ENCODE measurements around the gene DHX57. TPM values are rescaled to one million over a fixed set of nuclear protein-coding genes. Genes with fewer than 3 reads are reported as not detected.

Gene DHX57
- polyA plus RNA-seq, 1 donor from 2014 or later = 44.0 TPM

DNA sequence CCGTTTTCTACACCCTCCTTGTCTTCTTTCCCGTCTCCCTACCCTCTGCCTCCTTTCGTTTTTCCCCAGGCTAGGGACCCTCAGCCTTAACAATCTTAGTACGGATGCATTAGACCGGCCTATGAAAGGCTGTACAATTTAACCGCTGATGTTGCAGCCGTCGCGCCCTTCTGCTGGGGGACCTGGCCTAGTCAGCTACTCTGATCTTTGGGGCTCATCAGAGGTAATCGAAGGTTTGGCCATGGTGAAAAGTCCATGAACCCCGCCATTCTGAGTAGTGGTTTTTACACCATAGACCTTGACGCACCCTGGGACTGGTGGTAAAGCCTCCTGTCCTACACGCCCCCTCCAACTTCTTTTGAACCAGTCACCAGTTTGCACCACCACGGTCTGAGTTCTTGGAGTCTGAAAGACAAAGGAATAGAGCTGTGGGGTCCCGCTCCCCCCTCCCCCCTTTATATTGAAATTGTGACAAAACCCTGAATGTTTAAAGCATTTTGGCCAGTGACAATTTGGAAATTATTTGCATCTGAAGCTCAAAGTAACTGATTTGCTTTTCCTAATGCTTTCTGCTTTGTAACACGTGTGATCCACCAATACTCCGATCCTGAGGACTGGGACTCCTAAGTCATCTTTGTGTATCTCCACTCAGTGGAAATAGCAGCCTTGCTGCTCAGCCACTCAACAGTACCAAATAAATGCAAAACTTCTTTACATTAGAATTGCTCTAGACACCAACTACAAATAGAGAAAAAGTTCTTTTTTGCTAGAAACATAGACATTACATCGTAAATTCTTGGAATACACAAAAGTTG is 123.9 kb downstream of the DHX57 start:
- H3K9ac ChIP-seq (ENCODE audit: low read length) = peak overlapping the region; percentile 100
- H3K4me2 ChIP-seq (ENCODE audit: low read length) = peak overlapping the region; percentile 69
- H2AFZ ChIP-seq (ENCODE audit: low read depth, low read length) = peak overlapping the region; percentile 75
- no peaks in the 10 kb centered on the region for H3K27me3 ChIP-seq (ENCODE audit: insufficient read depth, low read depth, low read length)
- peaks cover 20% of the 10 kb centered on the region for H3K36me3 ChIP-seq (ENCODE audit: insufficient read depth, low read length)
- peak overlapping the region; percentile 96 for H3K4me3 ChIP-seq (ENCODE audit: low read length)
- peak overlapping the region; percentile 100 for H3K27ac ChIP-seq (ENCODE audit: low read length)
- no peaks in the 10 kb centered on the region for H3K9me3 ChIP-seq (ENCODE audit: low read length)
- H3K79me2 ChIP-seq (replicated peaks; ENCODE audit: insufficient read depth, low read length) = peaks cover 35% of the 10 kb centered on the region
- H3F3A ChIP-seq (ENCODE audit: insufficient read depth, low read length, poor library complexity, severe bottlenecking) = no peaks in the 10 kb centered on the region
- no peaks in the 10 kb centered on the region for H3K9me2 ChIP-seq (ENCODE audit: insufficient read depth, low read length)
- TF ChIP-seq POLR2AphosphoS5 (IDR thresholded peaks at IDR 0.05) = peak; percentile 74
- no peak for TF ChIP-seq TAF1 (IDR thresholded peaks at IDR 0.05; ENCODE audit: low read depth)
- TF ChIP-seq EZH2 (IDR thresholded peaks at IDR 0.05; ENCODE audit: borderline replicate concordance, insufficient read depth, low read length, poor library complexity, severe bottlenecking) = no peak
- TF ChIP-seq MXI1 (conservative IDR thresholded peaks at IDR 0.05; ENCODE audit: poor library complexity, severe bottlenecking) = no peak
- TF ChIP-seq EP300 (conservative IDR thresholded peaks at IDR 0.05; ENCODE audit: poor library complexity, severe bottlenecking) = no peak
- TF ChIP-seq, protein P1, sequence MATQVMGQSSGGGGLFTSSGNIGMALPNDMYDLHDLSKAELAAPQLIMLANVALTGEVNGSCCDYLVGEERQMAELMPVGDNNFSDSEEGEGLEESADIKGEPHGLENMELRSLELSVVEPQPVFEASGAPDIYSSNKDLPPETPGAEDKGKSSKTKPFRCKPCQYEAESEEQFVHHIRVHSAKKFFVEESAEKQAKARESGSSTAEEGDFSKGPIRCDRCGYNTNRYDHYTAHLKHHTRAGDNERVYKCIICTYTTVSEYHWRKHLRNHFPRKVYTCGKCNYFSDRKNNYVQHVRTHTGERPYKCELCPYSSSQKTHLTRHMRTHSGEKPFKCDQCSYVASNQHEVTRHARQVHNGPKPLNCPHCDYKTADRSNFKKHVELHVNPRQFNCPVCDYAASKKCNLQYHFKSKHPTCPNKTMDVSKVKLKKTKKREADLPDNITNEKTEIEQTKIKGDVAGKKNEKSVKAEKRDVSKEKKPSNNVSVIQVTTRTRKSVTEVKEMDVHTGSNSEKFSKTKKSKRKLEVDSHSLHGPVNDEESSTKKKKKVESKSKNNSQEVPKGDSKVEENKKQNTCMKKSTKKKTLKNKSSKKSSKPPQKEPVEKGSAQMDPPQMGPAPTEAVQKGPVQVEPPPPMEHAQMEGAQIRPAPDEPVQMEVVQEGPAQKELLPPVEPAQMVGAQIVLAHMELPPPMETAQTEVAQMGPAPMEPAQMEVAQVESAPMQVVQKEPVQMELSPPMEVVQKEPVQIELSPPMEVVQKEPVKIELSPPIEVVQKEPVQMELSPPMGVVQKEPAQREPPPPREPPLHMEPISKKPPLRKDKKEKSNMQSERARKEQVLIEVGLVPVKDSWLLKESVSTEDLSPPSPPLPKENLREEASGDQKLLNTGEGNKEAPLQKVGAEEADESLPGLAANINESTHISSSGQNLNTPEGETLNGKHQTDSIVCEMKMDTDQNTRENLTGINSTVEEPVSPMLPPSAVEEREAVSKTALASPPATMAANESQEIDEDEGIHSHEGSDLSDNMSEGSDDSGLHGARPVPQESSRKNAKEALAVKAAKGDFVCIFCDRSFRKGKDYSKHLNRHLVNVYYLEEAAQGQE (IDR thresholded peaks at IDR 0.05; ENCODE audit: borderline replicate concordance) = no peak
- TF ChIP-seq SMC3 (conservative IDR thresholded peaks at IDR 0.05; ENCODE audit: poor library complexity) = no peak
- peaks cover 13% of the 10 kb centered on the region for H4K20me1 ChIP-seq (ENCODE audit: insufficient read depth)

DNA sequence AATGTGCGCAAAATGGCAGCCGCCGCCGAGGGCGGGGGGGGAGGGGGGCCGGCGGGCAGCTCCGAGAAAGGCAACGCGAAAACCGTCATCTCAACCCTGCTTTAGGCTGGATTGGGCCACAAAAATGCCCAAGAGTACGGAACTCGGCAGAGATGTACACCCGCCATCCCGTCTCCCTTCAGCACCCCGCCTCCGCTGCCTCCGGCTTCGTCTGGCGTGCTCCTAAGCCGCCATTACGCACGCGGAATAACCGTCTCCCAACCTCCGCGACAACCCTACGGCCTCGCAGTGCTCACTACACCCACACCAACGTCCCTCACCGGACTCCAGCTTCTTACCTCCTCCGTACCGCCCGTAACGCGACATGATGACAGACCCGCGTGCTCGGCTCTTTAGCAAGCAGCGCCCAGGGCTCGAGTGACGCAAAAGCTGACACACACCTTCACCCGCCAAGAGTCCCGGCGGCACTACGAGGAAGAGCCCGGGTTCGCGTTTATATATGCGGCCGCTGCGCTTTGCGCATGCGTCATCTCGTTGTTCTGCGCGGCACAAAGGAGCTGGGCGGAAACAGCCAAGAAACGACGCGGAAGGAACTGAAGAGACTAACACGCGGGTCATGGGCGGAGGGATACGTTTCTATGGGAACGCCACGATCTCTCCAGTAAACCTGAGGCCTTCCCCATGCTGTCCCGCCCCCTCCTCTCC is 124.7 kb downstream of the DHX57 start, which contains the start of gene SRSF7:
TSS of gene SRSF7 (minus strand) at position 471 of the 705 bp plus-strand sequence. CDS start at position 366, 105 bp downstream.
- no peaks in the 10 kb centered on the region for H3K9me2 ChIP-seq (ENCODE audit: insufficient read depth, low read length)
- H3K4me3 ChIP-seq (ENCODE audit: low read length) = peak within 1 kb of the TSS; percentile 96
- H3K4me2 ChIP-seq (ENCODE audit: low read length) = peak within 1 kb of the TSS; percentile 69
- H3K79me2 ChIP-seq (replicated peaks; ENCODE audit: insufficient read depth, low read length) = peaks cover 42% of the 10 kb centered on the region
- no peaks in the 10 kb centered on the region for H3F3A ChIP-seq (ENCODE audit: insufficient read depth, low read length, poor library complexity, severe bottlenecking)
- peak within 1 kb of the TSS; percentile 92 for H2AFZ ChIP-seq (ENCODE audit: low read depth, low read length)
- H3K27ac ChIP-seq (ENCODE audit: low read length) = peak within 1 kb of the TSS; percentile 100
- peak within 1 kb of the TSS; percentile 100 for H3K9ac ChIP-seq (ENCODE audit: low read length)
- H3K27me3 ChIP-seq (ENCODE audit: insufficient read depth, low read depth, low read length) = no peaks in the 10 kb centered on the region
- TF ChIP-seq, protein P1 (IDR thresholded peaks at IDR 0.05; ENCODE audit: borderline replicate concordance) = peak; percentile 94
- TF ChIP-seq SMC3 (conservative IDR thresholded peaks at IDR 0.05; ENCODE audit: poor library complexity) (peak; percentile 56), EZH2 (IDR thresholded peaks at IDR 0.05; ENCODE audit: borderline replicate concordance, insufficient read depth, low read length, poor library complexity, severe bottlenecking) (no peak), EP300 (conservative IDR thresholded peaks at IDR 0.05; ENCODE audit: poor library complexity, severe bottlenecking) (peak; percentile 73), TAF1 (IDR thresholded peaks at IDR 0.05; ENCODE audit: low read depth) (peak; percentile 99), MXI1 (conservative IDR thresholded peaks at IDR 0.05; ENCODE audit: poor library complexity, severe bottlenecking) (peak; percentile 98), RAD21 (conservative IDR thresholded peaks at IDR 0.05) (peak; percentile 44), POLR2AphosphoS5 (IDR thresholded peaks at IDR 0.05) (peak; percentile 100)
- TF ChIP-seq, protein P2, sequence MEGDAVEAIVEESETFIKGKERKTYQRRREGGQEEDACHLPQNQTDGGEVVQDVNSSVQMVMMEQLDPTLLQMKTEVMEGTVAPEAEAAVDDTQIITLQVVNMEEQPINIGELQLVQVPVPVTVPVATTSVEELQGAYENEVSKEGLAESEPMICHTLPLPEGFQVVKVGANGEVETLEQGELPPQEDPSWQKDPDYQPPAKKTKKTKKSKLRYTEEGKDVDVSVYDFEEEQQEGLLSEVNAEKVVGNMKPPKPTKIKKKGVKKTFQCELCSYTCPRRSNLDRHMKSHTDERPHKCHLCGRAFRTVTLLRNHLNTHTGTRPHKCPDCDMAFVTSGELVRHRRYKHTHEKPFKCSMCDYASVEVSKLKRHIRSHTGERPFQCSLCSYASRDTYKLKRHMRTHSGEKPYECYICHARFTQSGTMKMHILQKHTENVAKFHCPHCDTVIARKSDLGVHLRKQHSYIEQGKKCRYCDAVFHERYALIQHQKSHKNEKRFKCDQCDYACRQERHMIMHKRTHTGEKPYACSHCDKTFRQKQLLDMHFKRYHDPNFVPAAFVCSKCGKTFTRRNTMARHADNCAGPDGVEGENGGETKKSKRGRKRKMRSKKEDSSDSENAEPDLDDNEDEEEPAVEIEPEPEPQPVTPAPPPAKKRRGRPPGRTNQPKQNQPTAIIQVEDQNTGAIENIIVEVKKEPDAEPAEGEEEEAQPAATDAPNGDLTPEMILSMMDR (IDR thresholded peaks at IDR 0.05; ENCODE audit: poor library complexity, severe bottlenecking) = no peak
- H3K9me3 ChIP-seq (ENCODE audit: low read length) = no peaks in the 10 kb centered on the region
- H3K36me3 ChIP-seq (ENCODE audit: insufficient read depth, low read length) = peaks cover 28% of the 10 kb centered on the region
- H4K20me1 ChIP-seq (ENCODE audit: insufficient read depth) = peaks cover 13% of the 10 kb centered on the region
